Caco-2 (cell line): ENCODE results near the gene ERN2. TPM values are rescaled to one million over a fixed set of nuclear protein-coding genes. Genes with fewer than 3 reads are reported as not detected.

ENCODE experiments used
- BruUV-seq: library from RNA; stranded (reverse); fragments of 400-500 nt; replicated peaks from 2 replicates; lab custom pipeline; 2021; lab: Mats Ljungman, UMichigan
- CTCF ChIA-PET: fragments of 300-600 bp; sonication (Branson Sonifier 250); formaldehyde crosslinking; loops from one replicate; lab custom pipeline; 2022; ENCODE audit warnings: antibody characterized with exemption; lab: Charles Lee
- POLR2A ChIA-PET: fragments of 300-600 bp; sonication (Branson Sonifier 250); formaldehyde crosslinking; loops from one replicate; lab custom pipeline; 2022; ENCODE audit warnings: antibody characterized with exemption; lab: Charles Lee
- DNase-seq, 2 experiments: peaks; one replicate each; pipeline versions ENCODE4 v3.0.0 to v3.0.0-alpha.2; 2020 to 2022
- H3K27me3 ChIP-seq: replicated peaks from 2 replicates; pipeline ENCODE4 v1.6.0; 2011; ENCODE audit warnings: low read length; ENCODE audit not compliant: control insufficient read depth, insufficient read depth
- H3K36me3 ChIP-seq: 2 replicates; pipeline ENCODE4 v1.5.1; 2011; ENCODE audit warnings: low read length; ENCODE audit not compliant: control insufficient read depth, insufficient read depth
- H3K4me1 ChIP-seq: fragments of 250-450 bp; sonication (Bioruptor Pico); 2 replicates; pipeline ENCODE4 v1.5.1; 2020; ENCODE audit warnings: mild to moderate bottlenecking
- H3K4me3 ChIP-seq: 2 replicates; pipeline ENCODE4 v1.5.1; 2011; ENCODE audit warnings: low read depth, mild to moderate bottlenecking, control low read depth, low read length
- H3K9me3 ChIP-seq: fragments of 250-450 bp; sonication (Bioruptor Pico); 2 replicates; pipeline ENCODE4 v1.5.1; 2020; ENCODE audit warnings: mild to moderate bottlenecking, moderate library complexity
- H3K27ac Mint-ChIP-seq: one replicate; pipeline ENCODE4 v1.8.0; 2022; ENCODE audit warnings: mixed read lengths; ENCODE audit not compliant: unreplicated experiment
- H3K27me3 Mint-ChIP-seq: one replicate; pipeline ENCODE4 v1.8.0; 2022; ENCODE audit warnings: mixed read lengths; ENCODE audit not compliant: insufficient read depth, unreplicated experiment
- H3K36me3 Mint-ChIP-seq: one replicate; pipeline ENCODE4 v1.8.0; 2022; ENCODE audit warnings: mild to moderate bottlenecking, mixed read lengths; ENCODE audit not compliant: insufficient read depth, unreplicated experiment
- H3K4me1 Mint-ChIP-seq: one replicate; pipeline ENCODE4 v1.8.0; 2022; ENCODE audit warnings: low read depth, mixed read lengths; ENCODE audit not compliant: unreplicated experiment
- H3K4me3 Mint-ChIP-seq: one replicate; pipeline ENCODE4 v1.8.0; 2022; ENCODE audit warnings: mild to moderate bottlenecking, moderate library complexity, mixed read lengths; ENCODE audit not compliant: unreplicated experiment
- H3K9me3 Mint-ChIP-seq: one replicate; pipeline ENCODE4 v1.8.0; 2022; ENCODE audit warnings: mixed read lengths; ENCODE audit not compliant: unreplicated experiment
- CTCF ChIP-seq, 2 experiments: fragments of 200-600 bp in 1 of 2; IDR thresholded peaks; 1 replicate in 1 of 2; 2 replicates in 1 of 2; pipeline versions ENCODE4 v1.5.1 to v1.8.0; 2011 to 2022; ENCODE audit warnings: antibody characterized with exemption in 1 of 2, control low read depth in 1 of 2, inconsistent platforms in 1 of 2, low read depth in 1 of 2, low read length in 1 of 2, mild to moderate bottlenecking in 1 of 2, moderate library complexity in 1 of 2; ENCODE audit not compliant: insufficient read depth in 1 of 2, severe bottlenecking in 1 of 2, unreplicated experiment in 1 of 2
- intact Hi-C: fragments of 100-400 bp; cut with micrococcal nuclease; formaldehyde crosslinking; loops from one replicate; pipeline ENCODE4 v1.10.0; 2022; ENCODE audit not compliant: unreplicated experiment
- total RNA-seq: library from RNA; stranded (reverse); gene quantifications from 2 replicates; pipeline ENCODE4 v1.2.3, GENCODE V29; 2022

The ERN2 gene
- total RNA-seq, 1 experiment from 2014 or later: not detected

- H3K36me3 Mint-ChIP-seq: peaks cover 49% of the 10 kb centered on the region
- POLR2A ChIA-PET: interaction anchor here (1.2 kb wide), 1 partner anchor 11 kb away, joined by 3 read pairs; no protein-coding TSS in a partner anchor
These were observed 22.1 kb downstream of the ERN2 start for GRCh38 chr16:23690771-23691482.

GRCh38 chr16:23689442-23690187, 23.4 kb downstream of the ERN2 start:
- H3K4me1 Mint-ChIP-seq: no peaks in the 10 kb centered on the region
- no peak for TF ChIP-seq CTCF (IDR thresholded peaks at IDR 0.05; ENCODE audit: insufficient read depth in 1 of 2, low read depth in 1 of 2, low read length in 1 of 2, severe bottlenecking in 1 of 2, unreplicated experiment in 1 of 2)
- intact Hi-C loops: no loop called here

More at GRCh38 chr16:23690771-23691482, 22.1 kb downstream of the ERN2 start:
- no peak for TF ChIP-seq CTCF (IDR thresholded peaks at IDR 0.05; ENCODE audit: insufficient read depth in 1 of 2, low read depth in 1 of 2, low read length in 1 of 2, severe bottlenecking in 1 of 2, unreplicated experiment in 1 of 2)
- H3K9me3 Mint-ChIP-seq: no peaks in the 10 kb centered on the region
- CTCF ChIA-PET: interaction anchor here (0.6 to 0.9 kb wide), 2 partner anchors 37 to 818 kb away, joined by 3 read pairs; no protein-coding TSS in a partner anchor
- H3K4me3 ChIP-seq: no peak overlapping the region
- H3K36me3 ChIP-seq: peaks cover 11% of the 10 kb centered on the region
- H3K27ac Mint-ChIP-seq: no peak overlapping the region
- no peak overlapping the region for H3K4me3 Mint-ChIP-seq
- DNase-seq: peak in 1 of 2 experiments; percentile 39
- H3K27me3 ChIP-seq: no peaks in the 10 kb centered on the region
- H3K4me1 Mint-ChIP-seq: no peaks in the 10 kb centered on the region
- intact Hi-C loops: no loop called here
- no peaks in the 10 kb centered on the region for H3K27me3 Mint-ChIP-seq
- no peaks in the 10 kb centered on the region for H3K9me3 ChIP-seq
- no peaks in the 10 kb centered on the region for H3K4me1 ChIP-seq
- BruUV-seq: no TSS peak

GRCh38 chr16:23687034-23687808, 25.8 kb downstream of the ERN2 start:
- no peak overlapping the region for H3K4me3 ChIP-seq
- H3K4me1 Mint-ChIP-seq: no peaks in the 10 kb centered on the region
- H3K4me3 Mint-ChIP-seq: no peak overlapping the region
- peaks cover 82% of the 10 kb centered on the region for H3K36me3 Mint-ChIP-seq
- H3K36me3 ChIP-seq: peaks cover 14% of the 10 kb centered on the region
- DNase-seq: no peak
- POLR2A ChIA-PET: no interaction called here
- no TSS peak for BruUV-seq
- CTCF ChIA-PET: no interaction called here
- TF ChIP-seq CTCF (IDR thresholded peaks at IDR 0.05; ENCODE audit: insufficient read depth in 1 of 2, low read depth in 1 of 2, low read length in 1 of 2, severe bottlenecking in 1 of 2, unreplicated experiment in 1 of 2): no peak
- no peak overlapping the region for H3K27ac Mint-ChIP-seq
- no peaks in the 10 kb centered on the region for H3K27me3 ChIP-seq
- no peaks in the 10 kb centered on the region for H3K9me3 ChIP-seq
- no peaks in the 10 kb centered on the region for H3K27me3 Mint-ChIP-seq
- H3K9me3 Mint-ChIP-seq: no peaks in the 10 kb centered on the region
- intact Hi-C loops: no loop called here
- no peaks in the 10 kb centered on the region for H3K4me1 ChIP-seq

More at GRCh38 chr16:23689442-23690187, 23.4 kb downstream of the ERN2 start:
- no peaks in the 10 kb centered on the region for H3K9me3 ChIP-seq
- H3K4me3 ChIP-seq: no peak overlapping the region
- H3K36me3 Mint-ChIP-seq: peaks cover 60% of the 10 kb centered on the region
- POLR2A ChIA-PET: no interaction called here
- no peaks in the 10 kb centered on the region for H3K27me3 Mint-ChIP-seq
- DNase-seq: no peak
- CTCF ChIA-PET: interaction anchor here (0.6 to 0.7 kb wide), 2 partner anchors 13 to 819 kb away, joined by 3 to 4 read pairs; no protein-coding TSS in a partner anchor
- H3K4me3 Mint-ChIP-seq: no peak overlapping the region
- no peak overlapping the region for H3K27ac Mint-ChIP-seq
- no peaks in the 10 kb centered on the region for H3K9me3 Mint-ChIP-seq
- BruUV-seq: TSS peak; percentile 55
- no peaks in the 10 kb centered on the region for H3K4me1 ChIP-seq
- H3K27me3 ChIP-seq: no peaks in the 10 kb centered on the region
- H3K36me3 ChIP-seq: peaks cover 11% of the 10 kb centered on the region
